IMR-90 (cell line): Measurements from ENCODE around the gene SNRNP70. TPM values are rescaled to one million over a fixed set of nuclear protein-coding genes. Genes with fewer than 3 reads are reported as not detected.

ENCODE experiments used
- ATAC-seq: fragments of 200-7000 bp; cut with Tn5 transposase; 2 replicates; pipeline ENCODE4 v1.9.1; 2020; ENCODE audit warnings: low read depth, mild to moderate bottlenecking, moderate library complexity
- BruUV-seq: library from RNA; stranded (reverse); fragments of 400-500 nt; replicated peaks from 2 replicates; lab custom pipeline; 2021; lab: Mats Ljungman, UMichigan
- CTCF ChIA-PET: fragments of 300-600 bp; formaldehyde crosslinking; extraction: SDS; loops from one replicate; lab custom pipeline; 2021; ENCODE audit warnings: antibody characterized with exemption; lab: Yijun Ruan, JAX
- POLR2A ChIA-PET: fragments of 300-600 bp; sonication (Branson Sonifier 250); formaldehyde crosslinking; loops from one replicate; lab custom pipeline; 2022; ENCODE audit warnings: antibody characterized with exemption; ENCODE audit not compliant: unreplicated experiment; lab: Charles Lee
- DNase-seq: peaks from one replicate; pipeline ENCODE4 v3.0.0; 2013
- H2AFZ ChIP-seq: replicated peaks from 2 replicates; pipeline ENCODE3; 2013; ENCODE audit warnings: low read length, mild to moderate bottlenecking; ENCODE audit not compliant: poor library complexity
- H2AK5ac ChIP-seq: 2 replicates; pipeline ENCODE4 v1.6.1; 2013; ENCODE audit warnings: low read depth, low read length, inconsistent platforms
- H2AK9ac ChIP-seq: replicated peaks from 2 replicates; pipeline ENCODE3; 2013; ENCODE audit warnings: mild to moderate bottlenecking, low read depth, low read length, moderate library complexity; ENCODE audit not compliant: poor library complexity
- H2BK120ac ChIP-seq: 2 replicates; pipeline ENCODE4 v1.6.1; 2013; ENCODE audit warnings: low read depth, low read length, inconsistent platforms
- H2BK15ac ChIP-seq: 3 replicates; pipeline ENCODE4 v1.6.1; 2013; ENCODE audit warnings: low read depth, low read length, inconsistent platforms
- H2BK20ac ChIP-seq: 2 replicates; pipeline ENCODE4 v1.6.1; 2013; ENCODE audit warnings: low read depth, mild to moderate bottlenecking, inconsistent platforms, low read length, moderate library complexity
- H2BK5ac ChIP-seq: 2 replicates; pipeline ENCODE4 v1.6.1; 2013; ENCODE audit warnings: mild to moderate bottlenecking, low read depth, low read length, inconsistent platforms; ENCODE audit not compliant: poor library complexity, severe bottlenecking
- H3K14ac ChIP-seq: replicated peaks from 2 replicates; pipeline ENCODE4 v1.6.1; 2013; ENCODE audit warnings: low read depth, low read length, inconsistent platforms
- H3K18ac ChIP-seq: 2 replicates; pipeline ENCODE4 v1.6.1; 2013; ENCODE audit warnings: low read depth, low read length, control low read depth
- H3K23ac ChIP-seq: 2 replicates; pipeline ENCODE4 v1.6.1; 2013; ENCODE audit warnings: low read depth, low read length, inconsistent platforms
- H3K27ac ChIP-seq: 2 replicates; pipeline ENCODE4 v1.5.1; 2013; ENCODE audit warnings: mild to moderate bottlenecking, control low read depth, low read length; ENCODE audit not compliant: insufficient read depth
- H3K27me3 ChIP-seq: 2 replicates; pipeline ENCODE4 v1.6.1; 2013; ENCODE audit warnings: low read length; ENCODE audit not compliant: control insufficient read depth, insufficient read depth
- H3K36me3 ChIP-seq: 2 replicates; pipeline ENCODE4 v1.6.1; 2013; ENCODE audit warnings: low read length, mixed read lengths; ENCODE audit not compliant: control insufficient read depth, insufficient read depth
- H3K4ac ChIP-seq: 2 replicates; pipeline ENCODE4 v1.6.1; 2013; ENCODE audit warnings: low read depth, low read length, inconsistent platforms
- H3K4me1 ChIP-seq: 2 replicates; pipeline ENCODE4 v1.6.1; 2013; ENCODE audit warnings: low read length, mixed read lengths; ENCODE audit not compliant: control insufficient read depth, insufficient read depth
- H3K4me2 ChIP-seq: 2 replicates; pipeline ENCODE4 v1.6.1; 2013; ENCODE audit warnings: low read depth, mild to moderate bottlenecking, control low read depth, low read length, moderate library complexity
- H3K4me3 ChIP-seq: 2 replicates; pipeline ENCODE4 v1.5.1; 2013; ENCODE audit warnings: low read depth, mild to moderate bottlenecking, control low read depth, low read length, moderate library complexity; ENCODE audit not compliant: insufficient read depth
- H3K56ac ChIP-seq: 2 replicates; pipeline ENCODE4 v1.6.1; 2013; ENCODE audit warnings: low read length, inconsistent platforms; ENCODE audit not compliant: insufficient read depth; ENCODE audit errors: extremely low read depth
- H3K79me1 ChIP-seq, 2 experiments: 2 replicates each; pipeline ENCODE4 v1.6.1; 2013; ENCODE audit warnings: low read length in 2 of 2, inconsistent platforms in 1 of 2, low read depth in 1 of 2
- H3K9ac ChIP-seq: 2 replicates; pipeline ENCODE4 v1.6.1; 2013; ENCODE audit warnings: low read depth, low read length, control low read depth
- H3K9me1 ChIP-seq: 2 replicates; pipeline ENCODE4 v1.6.1; 2013; ENCODE audit warnings: low read length, inconsistent platforms; ENCODE audit not compliant: insufficient read depth
- H3K9me3 ChIP-seq: 2 replicates; pipeline ENCODE4 v1.6.1; 2013; ENCODE audit warnings: low read length; ENCODE audit not compliant: control insufficient read depth, insufficient read depth
- H4K20me1 ChIP-seq: 2 replicates; pipeline ENCODE4 v1.6.1; 2013; ENCODE audit warnings: low read length, inconsistent platforms; ENCODE audit not compliant: insufficient read depth
- H4K5ac ChIP-seq: 2 replicates; pipeline ENCODE4 v1.6.1; 2013; ENCODE audit warnings: mild to moderate bottlenecking, low read depth, low read length, control low read depth
- H4K8ac ChIP-seq, 2 experiments: 2 replicates each; pipeline ENCODE4 v1.6.1; 2013; ENCODE audit warnings: low read depth in 2 of 2, low read length in 2 of 2, control low read depth in 1 of 2, inconsistent platforms in 1 of 2
- H4K91ac ChIP-seq: 2 replicates; pipeline ENCODE4 v1.6.1; 2013; ENCODE audit warnings: low read depth, low read length, inconsistent platforms; ENCODE audit not compliant: insufficient read depth
- BHLHE40 ChIP-seq: fragments of 150-350 bp; IDR thresholded peaks from 2 replicates; pipeline ENCODE4 v1.6.1; 2016; ENCODE audit warnings: mild to moderate bottlenecking, low read depth, low read length
- CEBPB ChIP-seq: IDR thresholded peaks from 2 replicates; pipeline ENCODE4 v1.6.1; 2012; ENCODE audit warnings: low read depth, low read length, improper control_type of control experiment
- CHD1 ChIP-seq: IDR thresholded peaks from 2 replicates; pipeline ENCODE4 v1.6.1; 2012; ENCODE audit warnings: low read depth, low read length, improper control_type of control experiment
- CTCF ChIP-seq: conservative IDR thresholded peaks from 2 replicates; pipeline ENCODE4 v1.5.1; 2012; ENCODE audit warnings: mild to moderate bottlenecking, low read depth, low read length, improper control_type of control experiment
- ELK1 ChIP-seq: fragments of 150-350 bp; IDR thresholded peaks from 2 replicates; pipeline ENCODE4 v1.6.1; 2016; ENCODE audit warnings: low read depth, mild to moderate bottlenecking, low read length, moderate library complexity, borderline replicate concordance
- FOS ChIP-seq: fragments of 150-350 bp; IDR thresholded peaks from 2 replicates; pipeline ENCODE4 v1.6.1; 2016; ENCODE audit warnings: low read depth, low read length
- MAFK ChIP-seq: IDR thresholded peaks from 2 replicates; pipeline ENCODE4 v1.6.1; 2012; ENCODE audit warnings: low read depth, low read length, improper control_type of control experiment
- MAZ ChIP-seq: IDR thresholded peaks from 2 replicates; pipeline ENCODE4 v1.6.1; 2012; ENCODE audit warnings: low read depth, mild to moderate bottlenecking, low read length, improper control_type of control experiment, moderate library complexity, borderline replicate concordance
- MXI1 ChIP-seq: IDR thresholded peaks from 2 replicates; pipeline ENCODE4 v1.6.1; 2012; ENCODE audit warnings: low read depth, mild to moderate bottlenecking, low read length, moderate library complexity, borderline replicate concordance
- NFE2L2 ChIP-seq: fragments of 150-350 bp; IDR thresholded peaks from 2 replicates; pipeline ENCODE4 v1.6.1; 2016; ENCODE audit warnings: low read depth, mild to moderate bottlenecking, low read length
- POLR2A ChIP-seq: IDR thresholded peaks from 2 replicates; pipeline ENCODE4 v1.6.1; 2012; ENCODE audit warnings: mild to moderate bottlenecking, low read depth, low read length
- RAD21 ChIP-seq: IDR thresholded peaks from 2 replicates; pipeline ENCODE4 v1.6.1; 2012; ENCODE audit warnings: low read length, improper control_type of control experiment
- RCOR1 ChIP-seq: IDR thresholded peaks from 2 replicates; pipeline ENCODE4 v1.6.1; 2012; ENCODE audit warnings: mild to moderate bottlenecking, low read length, improper control_type of control experiment; ENCODE audit not compliant: insufficient replicate concordance
- RFX5 ChIP-seq: IDR thresholded peaks from 2 replicates; pipeline ENCODE4 v1.8.0; 2012; ENCODE audit warnings: low read depth, mild to moderate bottlenecking, low read length, moderate library complexity
- SMC3 ChIP-seq: fragments of 150-350 bp; IDR thresholded peaks from 2 replicates; pipeline ENCODE4 v1.6.1; 2016; ENCODE audit warnings: low read depth, mild to moderate bottlenecking, antibody characterized with exemption, low read length, moderate library complexity
- USF2 ChIP-seq: fragments of 150-350 bp; IDR thresholded peaks from 2 replicates; pipeline ENCODE4 v1.6.1; 2017; ENCODE audit warnings: mild to moderate bottlenecking, antibody characterized with exemption, low read length, low read depth
- WGBS, 2 experiments: methylation state at CpG; one replicate each; pipeline versions ENCODE4 v1.1.5 to v1.1.7; 2013; ENCODE audit warnings: missing lambda C conversion rate in 2 of 2; ENCODE audit not compliant: insufficient read length in 1 of 2; ENCODE audit errors: extremely low coverage in 2 of 2; 5-methylcytosine and 5-hydroxymethylcytosine counted together
- dilution Hi-C: fragments of 300-500 bp; cut with HindIII; formaldehyde crosslinking; loops from one replicate; pipeline ENCODE4 v1.14.3; 2018; ENCODE audit warnings: low sequenced_read_pairs; ENCODE audit not compliant: unreplicated experiment
- in situ Hi-C: fragments of 300-500 bp; cut with MboI; formaldehyde crosslinking; loops from 3 replicates; pipeline ENCODE4 v1.14.3; 2019; ENCODE audit warnings: low sequenced_read_pairs, inconsistent platforms, mixed read lengths
- intact Hi-C: fragments of 100-400 bp; cut with micrococcal nuclease; formaldehyde crosslinking; loops from 2 replicates; pipeline ENCODE4 v1.10.0; 2022
- polyA plus RNA-seq, 3 experiments: library from polyadenylated mRNA; depleted of rRNA; stranded (reverse); fragments of >200 nt; gene quantifications; 2 replicates each; pipeline ENCODE4 v1.2.3, GENCODE V29; 2012; ENCODE audit warnings: low replicate concordance in 1 of 3
- total RNA-seq: library from RNA; depleted of rRNA; stranded (reverse); fragments of >200 nt; gene quantifications from 2 replicates; pipeline ENCODE4 v1.2.3, GENCODE V29; 2012

SNRNP70 gene
- total and polyA plus RNA-seq, 2 of the 4 experiments (the other 2 are of a cell fraction): 72.8 to 200 TPM

- DNase-seq: no peak
- Histone ChIP-seq H3K36me3 (no peaks in the 10 kb centered on the region), H2AK9ac (no peak overlapping the region), H4K5ac (no peak overlapping the region), H3K18ac (no peak overlapping the region), H3K4me3 (no peak overlapping the region), H3K9me3 (peaks cover 18% of the 10 kb centered on the region), H2AK5ac (no peak overlapping the region), H2BK20ac (no peak overlapping the region), H4K8ac (no peak overlapping the region), H4K20me1 (no peaks in the 10 kb centered on the region), H4K91ac (no peak overlapping the region), H2BK5ac (no peak overlapping the region), H3K9ac (no peak overlapping the region), H3K27ac (no peak overlapping the region), H2AFZ (no peak overlapping the region), H3K23ac (no peak overlapping the region), H3K14ac (no peak overlapping the region), H2BK120ac (no peak overlapping the region), H3K9me1 (no peaks in the 10 kb centered on the region), H3K4me2 (no peak overlapping the region), H2BK15ac (no peak overlapping the region), H3K4ac (no peak overlapping the region), H3K79me1 (no peaks in the 10 kb centered on the region), H3K4me1 (no peaks in the 10 kb centered on the region), H3K56ac (no peak overlapping the region), H3K27me3 (peaks cover 58% of the 10 kb centered on the region)
- ATAC-seq: no peak
- intact Hi-C loops: loop anchor here (5.0 kb wide), 1 partner anchor 78 kb away; the partner anchor contains the start of genes GYS1 and RUVBL2
- POLR2A ChIA-PET: no interaction called here
- no peak for TF ChIP-seq FOS
- no peak for TF ChIP-seq MAZ
- TF ChIP-seq RFX5: no peak
- TF ChIP-seq SMC3: no peak
- TF ChIP-seq NFE2L2: no peak
- TF ChIP-seq RAD21: no peak
- TF ChIP-seq CEBPB: no peak
- no peak for TF ChIP-seq POLR2A
- no peak for TF ChIP-seq USF2
- TF ChIP-seq ELK1: no peak
- no peak for TF ChIP-seq CTCF
- no peak for TF ChIP-seq RCOR1
- no peak for TF ChIP-seq MAFK
- TF ChIP-seq BHLHE40: no peak
- TF ChIP-seq MXI1: no peak
- TF ChIP-seq CHD1: no peak
- 94% methylated on average over 16 of the region's 21 CpGs; no CpG with 5 or more reads in 1 of the 2 experiments for WGBS, 2 experiments
- dilution Hi-C loops: no loop called here
- no TSS peak for BruUV-seq
- in situ Hi-C loops: no loop called here
- CTCF ChIA-PET: no interaction called here
These were observed 14.8 kb upstream of the SNRNP70 start for GRCh38 chr19:49070416-49070815.
